ENCODE data around the gene LRCH4.
A peak's percentile ranks its signal among the peaks of the same experiment; 100 is the strongest.
"Not testable (repeated sequence)": the region's sequence is repeated elsewhere in the genome, so short reads cannot be mapped to it uniquely, and the experiment has no call there.

Gene LRCH4

GRCh38 chr7:100567031-100567730 is 18.7 kb downstream of the LRCH4 start:
- H2BK12ac ChIP-seq (ENCODE audit: low read length), result no peak overlapping the region
- H2BK5ac ChIP-seq (ENCODE audit: low read length), result no peak overlapping the region
- H3K4ac ChIP-seq (ENCODE audit: low read length), result no peak overlapping the region
- no peak overlapping the region for H3K4me2 ChIP-seq (ENCODE audit: insufficient read depth, low read length, poor library complexity, severe bottlenecking)
- peaks cover 0 to 13% (median 0%) of the 10 kb centered on the region in 3 experiments for H3K27me3 ChIP-seq (ENCODE audit: control insufficient read depth in 3 of 3, insufficient read depth in 3 of 3, low read depth in 1 of 3, low read length in 3 of 3)
- no peak overlapping the region for H2AK5ac ChIP-seq (ENCODE audit: low read depth, low read length)
- no peak overlapping the region for H2BK15ac ChIP-seq (ENCODE audit: low read length)
- peaks cover 3 to 14% of the 10 kb centered on the region in 2 donors for H3K36me3 ChIP-seq (replicated peaks in 1 of 2; ENCODE audit: control insufficient read depth in 2 of 2, insufficient read depth in 2 of 2, low read length in 2 of 2)
- no peak overlapping the region for H4K8ac ChIP-seq (ENCODE audit: low read depth, low read length)
- no peak overlapping the region for H2AFZ ChIP-seq (ENCODE audit: low read length)
- H3K9me3 ChIP-seq (replicated peaks in 1 of 2; ENCODE audit: control insufficient read depth in 2 of 2, insufficient read depth in 1 of 2, low read depth in 1 of 2, low read length in 2 of 2), result peaks cover 0 to 2% of the 10 kb centered on the region in 2 donors
- H2BK120ac ChIP-seq (ENCODE audit: low read depth, low read length), result no peak overlapping the region
- no peak overlapping the region for H3K9ac ChIP-seq (ENCODE audit: low read depth, low read length, poor library complexity)
- no peak overlapping the region for H3K4me3 ChIP-seq (ENCODE audit: low read length in 2 of 2)
- H4K91ac ChIP-seq (ENCODE audit: low read depth, low read length, poor library complexity), result no peak overlapping the region
- H3K14ac ChIP-seq (ENCODE audit: low read length), result no peak overlapping the region
- no peak for DNase-seq (ENCODE audit: low spot score)
- H3K18ac ChIP-seq (ENCODE audit: low read length), result no peak overlapping the region
- no CpG with 5 or more reads among the region's 12 CpGs for WGBS, 2 donors (ENCODE audit: extremely low coverage in 2 of 2, insufficient read length in 2 of 2, insufficient replicate concordance in 1 of 2)
- no peak overlapping the region for H3K23ac ChIP-seq (ENCODE audit: low read depth, low read length, poor library complexity)
- no peak overlapping the region for H3K27ac ChIP-seq (replicated peaks; ENCODE audit: low read length)
- peaks cover 28 to 46% of the 10 kb centered on the region in 2 donors for H3K4me1 ChIP-seq (ENCODE audit: control insufficient read depth in 2 of 2, insufficient read depth in 1 of 2, low read depth in 1 of 2, low read length in 2 of 2)
- peaks cover 3% of the 10 kb centered on the region for H3K79me1 ChIP-seq (ENCODE audit: low read depth, low read length)

- no CpG with 5 or more reads among the region's 6 CpGs for WGBS, 2 donors (ENCODE audit: extremely low coverage in 2 of 2, insufficient read length in 2 of 2, insufficient replicate concordance in 1 of 2)
- no peak overlapping the region for H2AFZ ChIP-seq (ENCODE audit: low read length)
- no peak overlapping the region for H3K23ac ChIP-seq (ENCODE audit: low read depth, low read length, poor library complexity)
- no peak overlapping the region for H3K14ac ChIP-seq (ENCODE audit: low read length)
- no peak overlapping the region for H3K27ac ChIP-seq (replicated peaks; ENCODE audit: low read length)
- no peak overlapping the region for H4K91ac ChIP-seq (ENCODE audit: low read depth, low read length, poor library complexity)
- no peak overlapping the region for H3K4me3 ChIP-seq (ENCODE audit: low read length in 2 of 2)
- no peak overlapping the region for H2BK5ac ChIP-seq (ENCODE audit: low read length)
- H3K27me3 ChIP-seq (ENCODE audit: control insufficient read depth in 3 of 3, insufficient read depth in 3 of 3, low read depth in 1 of 3, low read length in 3 of 3), result peaks cover 0 to 7% (median 0%) of the 10 kb centered on the region in 3 experiments
- no peak overlapping the region for H2BK15ac ChIP-seq (ENCODE audit: low read length)
- no peak overlapping the region for H2BK12ac ChIP-seq (ENCODE audit: low read length)
- peaks cover 3% of the 10 kb centered on the region for H3K79me1 ChIP-seq (ENCODE audit: low read depth, low read length)
- peaks cover 17 to 37% of the 10 kb centered on the region in 2 donors for H3K4me1 ChIP-seq (ENCODE audit: control insufficient read depth in 2 of 2, insufficient read depth in 1 of 2, low read depth in 1 of 2, low read length in 2 of 2)
- no peak overlapping the region for H3K9ac ChIP-seq (ENCODE audit: low read depth, low read length, poor library complexity)
- peaks cover 0 to 2% of the 10 kb centered on the region in 2 donors for H3K9me3 ChIP-seq (replicated peaks in 1 of 2; ENCODE audit: control insufficient read depth in 2 of 2, insufficient read depth in 1 of 2, low read depth in 1 of 2, low read length in 2 of 2)
- H4K8ac ChIP-seq (ENCODE audit: low read depth, low read length), result no peak overlapping the region
- no peak for DNase-seq (ENCODE audit: low spot score)
- no peak overlapping the region for H2BK120ac ChIP-seq (ENCODE audit: low read depth, low read length)
- peaks cover 3 to 23% of the 10 kb centered on the region in 2 donors for H3K36me3 ChIP-seq (replicated peaks in 1 of 2; ENCODE audit: control insufficient read depth in 2 of 2, insufficient read depth in 2 of 2, low read length in 2 of 2)
- no peak overlapping the region for H2AK5ac ChIP-seq (ENCODE audit: low read depth, low read length)
- H3K4me2 ChIP-seq (ENCODE audit: insufficient read depth, low read length, poor library complexity, severe bottlenecking), result no peak overlapping the region
- no peak overlapping the region for H3K4ac ChIP-seq (ENCODE audit: low read length)
- H3K18ac ChIP-seq (ENCODE audit: low read length), result no peak overlapping the region
These were observed 19.9 kb downstream of the LRCH4 start for GRCh38 chr7:100566018-100566531.

GRCh38 chr7:100565133-100565571 is 20.8 kb downstream of the LRCH4 start:
- Histone ChIP-seq H3K4me2 (ENCODE audit: insufficient read depth, low read length, poor library complexity, severe bottlenecking) (no peak overlapping the region), H3K27ac (replicated peaks; ENCODE audit: low read length) (no peak overlapping the region), H2BK5ac (ENCODE audit: low read length) (no peak overlapping the region), H2BK120ac (ENCODE audit: low read depth, low read length) (no peak overlapping the region), H3K79me1 (ENCODE audit: low read depth, low read length) (peaks cover 2% of the 10 kb centered on the region), H3K9ac (ENCODE audit: low read depth, low read length, poor library complexity) (no peak overlapping the region), H4K91ac (ENCODE audit: low read depth, low read length, poor library complexity) (no peak overlapping the region), H3K36me3 (replicated peaks in 1 of 2; ENCODE audit: control insufficient read depth in 2 of 2, insufficient read depth in 2 of 2, low read length in 2 of 2) (peaks cover 4 to 23% of the 10 kb centered on the region in 2 donors), H3K4ac (ENCODE audit: low read length) (no peak overlapping the region), H3K18ac (ENCODE audit: low read length) (no peak overlapping the region), H3K4me3 (ENCODE audit: low read length in 2 of 2) (no peak overlapping the region), H2BK12ac (ENCODE audit: low read length) (no peak overlapping the region), H3K27me3 (ENCODE audit: control insufficient read depth in 3 of 3, insufficient read depth in 3 of 3, low read depth in 1 of 3, low read length in 3 of 3) (peaks cover 0 to 2% (median 0%) of the 10 kb centered on the region in 3 experiments), H3K14ac (ENCODE audit: low read length) (no peak overlapping the region), H3K4me1 (ENCODE audit: control insufficient read depth in 2 of 2, insufficient read depth in 1 of 2, low read depth in 1 of 2, low read length in 2 of 2) (peaks cover 12 to 33% of the 10 kb centered on the region in 2 donors), H4K8ac (ENCODE audit: low read depth, low read length) (no peak overlapping the region), H3K9me3 (replicated peaks in 1 of 2; ENCODE audit: control insufficient read depth in 2 of 2, insufficient read depth in 1 of 2, low read depth in 1 of 2, low read length in 2 of 2) (peaks cover 0 to 1% of the 10 kb centered on the region in 2 donors), H2AK5ac (ENCODE audit: low read depth, low read length) (no peak overlapping the region), H3K23ac (ENCODE audit: low read depth, low read length, poor library complexity) (no peak overlapping the region), H2AFZ (ENCODE audit: low read length) (no peak overlapping the region), H2BK15ac (ENCODE audit: low read length) (no peak overlapping the region)
- no peak for DNase-seq (ENCODE audit: low spot score)
- WGBS, 2 donors (ENCODE audit: extremely low coverage in 2 of 2, insufficient read length in 2 of 2, insufficient replicate concordance in 1 of 2), result no CpG with 5 or more reads among the region's 11 CpGs

GRCh38 chr7:100564405-100564804 is 21.5 kb downstream of the LRCH4 start:
- no CpG with 5 or more reads among the region's 6 CpGs for WGBS, 2 donors (ENCODE audit: extremely low coverage in 2 of 2, insufficient read length in 2 of 2, insufficient replicate concordance in 1 of 2)
- H4K8ac ChIP-seq (ENCODE audit: low read depth, low read length); H2BK5ac ChIP-seq (ENCODE audit: low read length); H2BK12ac ChIP-seq (ENCODE audit: low read length); H3K27ac ChIP-seq (replicated peaks; ENCODE audit: low read length); H2BK15ac ChIP-seq (ENCODE audit: low read length); H4K91ac ChIP-seq (ENCODE audit: low read depth, low read length, poor library complexity); H3K4me3 ChIP-seq (ENCODE audit: low read length in 2 of 2); H3K14ac ChIP-seq (ENCODE audit: low read length); H3K27me3 ChIP-seq (ENCODE audit: control insufficient read depth in 3 of 3, insufficient read depth in 3 of 3, low read depth in 1 of 3, low read length in 3 of 3); H3K4me2 ChIP-seq (ENCODE audit: insufficient read depth, low read length, poor library complexity, severe bottlenecking); DNase-seq (ENCODE audit: low spot score); H3K79me1 ChIP-seq (ENCODE audit: low read depth, low read length); H3K9me3 ChIP-seq (replicated peaks in 1 of 2; ENCODE audit: control insufficient read depth in 2 of 2, insufficient read depth in 1 of 2, low read depth in 1 of 2, low read length in 2 of 2); H2AFZ ChIP-seq (ENCODE audit: low read length); H2BK120ac ChIP-seq (ENCODE audit: low read depth, low read length): not testable (repeated sequence)
- H2AK5ac ChIP-seq (ENCODE audit: low read depth, low read length), result peak overlapping the region; percentile 73
- H3K18ac ChIP-seq (ENCODE audit: low read length), result peak overlapping the region; percentile 34
- peak overlapping the region; percentile 84 for H3K4ac ChIP-seq (ENCODE audit: low read length)
- peaks cover 8 to 26% of the 10 kb centered on the region in 2 donors for H3K4me1 ChIP-seq (ENCODE audit: control insufficient read depth in 2 of 2, insufficient read depth in 1 of 2, low read depth in 1 of 2, low read length in 2 of 2)
- H3K9ac ChIP-seq (ENCODE audit: low read depth, low read length, poor library complexity), result peak overlapping the region; percentile 63
- H3K23ac ChIP-seq (ENCODE audit: low read depth, low read length, poor library complexity), result peak overlapping the region; percentile 59
- peaks cover 4 to 23% of the 10 kb centered on the region in 2 donors for H3K36me3 ChIP-seq (replicated peaks in 1 of 2; ENCODE audit: control insufficient read depth in 2 of 2, insufficient read depth in 2 of 2, low read length in 2 of 2)
